Ishikawa (cell line): ENCODE data around the gene MXI1.

Experiments
- CEBPB ChIP-seq: IDR thresholded peaks from 2 replicates; pipeline ENCODE4 v1.6.1; 2012
- EP300 ChIP-seq: IDR thresholded peaks from 2 replicates; pipeline ENCODE4 v1.6.1; 2012; ENCODE audit warnings: borderline replicate concordance
- MAX ChIP-seq: IDR thresholded peaks from 2 replicates; pipeline ENCODE4 v1.6.1; 2012
- RAD21 ChIP-seq: IDR thresholded peaks from 2 replicates; pipeline ENCODE4 v1.6.1; 2012; ENCODE audit warnings: low read depth
- YY1 ChIP-seq: IDR thresholded peaks from 2 replicates; pipeline ENCODE4 v1.6.1; 2012; ENCODE audit warnings: low read depth
- TF ChIP-seq, protein P1 (sequence below): IDR thresholded peaks from 2 replicates; pipeline ENCODE4 v1.6.1; 2012; ENCODE audit warnings: low read depth, mild to moderate bottlenecking
- TF ChIP-seq, protein P2 (sequence below): IDR thresholded peaks from 2 replicates; pipeline ENCODE4 v1.6.1; 2012

DNA sequence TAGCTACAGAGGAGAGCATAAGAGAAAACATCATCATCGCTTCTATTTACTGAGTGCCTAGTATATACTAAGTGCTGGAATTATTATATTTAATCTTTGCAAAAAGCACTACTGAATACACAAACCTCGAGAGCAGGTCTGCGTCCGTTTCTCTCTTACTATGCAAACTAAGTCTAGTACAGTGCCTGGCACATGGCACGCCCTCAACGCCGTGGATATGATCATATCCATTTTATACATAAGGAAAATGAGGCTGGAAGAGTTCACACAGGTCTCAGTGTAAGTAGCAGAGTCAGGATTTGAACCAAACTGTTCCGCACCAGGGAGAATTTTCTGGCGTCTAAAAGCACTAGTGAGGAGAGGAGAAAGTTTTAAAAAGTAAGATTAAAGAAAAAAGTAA, 17.6 kb downstream of the MXI1 start:
- TF ChIP-seq RAD21 (no peak), EP300 (no peak), MAX (no peak), YY1 (no peak), CEBPB (no peak)
- TF ChIP-seq, protein P1, sequence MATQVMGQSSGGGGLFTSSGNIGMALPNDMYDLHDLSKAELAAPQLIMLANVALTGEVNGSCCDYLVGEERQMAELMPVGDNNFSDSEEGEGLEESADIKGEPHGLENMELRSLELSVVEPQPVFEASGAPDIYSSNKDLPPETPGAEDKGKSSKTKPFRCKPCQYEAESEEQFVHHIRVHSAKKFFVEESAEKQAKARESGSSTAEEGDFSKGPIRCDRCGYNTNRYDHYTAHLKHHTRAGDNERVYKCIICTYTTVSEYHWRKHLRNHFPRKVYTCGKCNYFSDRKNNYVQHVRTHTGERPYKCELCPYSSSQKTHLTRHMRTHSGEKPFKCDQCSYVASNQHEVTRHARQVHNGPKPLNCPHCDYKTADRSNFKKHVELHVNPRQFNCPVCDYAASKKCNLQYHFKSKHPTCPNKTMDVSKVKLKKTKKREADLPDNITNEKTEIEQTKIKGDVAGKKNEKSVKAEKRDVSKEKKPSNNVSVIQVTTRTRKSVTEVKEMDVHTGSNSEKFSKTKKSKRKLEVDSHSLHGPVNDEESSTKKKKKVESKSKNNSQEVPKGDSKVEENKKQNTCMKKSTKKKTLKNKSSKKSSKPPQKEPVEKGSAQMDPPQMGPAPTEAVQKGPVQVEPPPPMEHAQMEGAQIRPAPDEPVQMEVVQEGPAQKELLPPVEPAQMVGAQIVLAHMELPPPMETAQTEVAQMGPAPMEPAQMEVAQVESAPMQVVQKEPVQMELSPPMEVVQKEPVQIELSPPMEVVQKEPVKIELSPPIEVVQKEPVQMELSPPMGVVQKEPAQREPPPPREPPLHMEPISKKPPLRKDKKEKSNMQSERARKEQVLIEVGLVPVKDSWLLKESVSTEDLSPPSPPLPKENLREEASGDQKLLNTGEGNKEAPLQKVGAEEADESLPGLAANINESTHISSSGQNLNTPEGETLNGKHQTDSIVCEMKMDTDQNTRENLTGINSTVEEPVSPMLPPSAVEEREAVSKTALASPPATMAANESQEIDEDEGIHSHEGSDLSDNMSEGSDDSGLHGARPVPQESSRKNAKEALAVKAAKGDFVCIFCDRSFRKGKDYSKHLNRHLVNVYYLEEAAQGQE, result no peak
- TF ChIP-seq, protein P2, sequence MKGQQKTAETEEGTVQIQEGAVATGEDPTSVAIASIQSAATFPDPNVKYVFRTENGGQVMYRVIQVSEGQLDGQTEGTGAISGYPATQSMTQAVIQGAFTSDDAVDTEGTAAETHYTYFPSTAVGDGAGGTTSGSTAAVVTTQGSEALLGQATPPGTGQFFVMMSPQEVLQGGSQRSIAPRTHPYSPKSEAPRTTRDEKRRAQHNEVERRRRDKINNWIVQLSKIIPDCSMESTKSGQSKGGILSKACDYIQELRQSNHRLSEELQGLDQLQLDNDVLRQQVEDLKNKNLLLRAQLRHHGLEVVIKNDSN, result no peak
